Neutrophil (primary cell): ENCODE data around the gene ONECUT3.

Experiments
- H3K27ac ChIP-seq: fragments of 200-600 bp; sonication (generic); 2 replicates; pipeline ENCODE4 v1.5.1; 2016; ENCODE audit warnings: mild to moderate bottlenecking, moderate library complexity
- H3K27me3 ChIP-seq: fragments of 200-600 bp; sonication (generic); 2 replicates; pipeline ENCODE4 v1.6.0; 2016; ENCODE audit warnings: mild to moderate bottlenecking
- H3K36me3 ChIP-seq: fragments of 200-600 bp; sonication (generic); 2 replicates; pipeline ENCODE4 v1.5.1; 2017
- H3K4me1 ChIP-seq, 2 experiments: fragments of 200-600 bp in 1 of 2; sonication (generic) in 1 of 2; 1 replicate in 1 of 2; 2 replicates in 1 of 2; pipeline versions ENCODE4 v1.5.1 to v1.6.1; 2013 to 2016; ENCODE audit warnings: low read depth in 1 of 2, low read length in 1 of 2, mild to moderate bottlenecking in 1 of 2, moderate library complexity in 1 of 2; ENCODE audit not compliant: control insufficient read depth in 1 of 2, insufficient read depth in 1 of 2
- H3K4me3 ChIP-seq, 2 experiments: fragments of 200-600 bp in 1 of 2; sonication (generic) in 1 of 2; 1 replicate in 1 of 2; 2 replicates in 1 of 2; pipeline ENCODE4 v1.5.1; 2013 to 2016; ENCODE audit warnings: low read depth in 1 of 2, low read length in 1 of 2, mild to moderate bottlenecking in 1 of 2, moderate library complexity in 1 of 2
- H3K9me3 ChIP-seq: fragments of 200-600 bp; sonication (generic); 2 replicates; pipeline ENCODE4 v1.5.1; 2016
- TF ChIP-seq, protein P1 (sequence below): fragments of 200-600 bp; sonication (generic); IDR thresholded peaks from 2 replicates; pipeline ENCODE4 v1.5.1; 2016; ENCODE audit warnings: antibody characterized with exemption

ONECUT3 gene

GRCh38 chr19:1761528-1762242, 8.4 kb downstream of the ONECUT3 start:
- no peaks in the 10 kb centered on the region for H3K4me1 ChIP-seq
- H3K36me3 ChIP-seq = no peaks in the 10 kb centered on the region
- H3K27me3 ChIP-seq = peaks cover 100% of the 10 kb centered on the region
- H3K4me3 ChIP-seq = no peak overlapping the region
- H3K27ac ChIP-seq = no peak overlapping the region
- TF ChIP-seq, protein P1, sequence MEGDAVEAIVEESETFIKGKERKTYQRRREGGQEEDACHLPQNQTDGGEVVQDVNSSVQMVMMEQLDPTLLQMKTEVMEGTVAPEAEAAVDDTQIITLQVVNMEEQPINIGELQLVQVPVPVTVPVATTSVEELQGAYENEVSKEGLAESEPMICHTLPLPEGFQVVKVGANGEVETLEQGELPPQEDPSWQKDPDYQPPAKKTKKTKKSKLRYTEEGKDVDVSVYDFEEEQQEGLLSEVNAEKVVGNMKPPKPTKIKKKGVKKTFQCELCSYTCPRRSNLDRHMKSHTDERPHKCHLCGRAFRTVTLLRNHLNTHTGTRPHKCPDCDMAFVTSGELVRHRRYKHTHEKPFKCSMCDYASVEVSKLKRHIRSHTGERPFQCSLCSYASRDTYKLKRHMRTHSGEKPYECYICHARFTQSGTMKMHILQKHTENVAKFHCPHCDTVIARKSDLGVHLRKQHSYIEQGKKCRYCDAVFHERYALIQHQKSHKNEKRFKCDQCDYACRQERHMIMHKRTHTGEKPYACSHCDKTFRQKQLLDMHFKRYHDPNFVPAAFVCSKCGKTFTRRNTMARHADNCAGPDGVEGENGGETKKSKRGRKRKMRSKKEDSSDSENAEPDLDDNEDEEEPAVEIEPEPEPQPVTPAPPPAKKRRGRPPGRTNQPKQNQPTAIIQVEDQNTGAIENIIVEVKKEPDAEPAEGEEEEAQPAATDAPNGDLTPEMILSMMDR = no peak
- H3K9me3 ChIP-seq = no peaks in the 10 kb centered on the region

- H3K36me3 ChIP-seq = no peaks in the 10 kb centered on the region
- no peak overlapping the region for H3K4me3 ChIP-seq
- no peaks in the 10 kb centered on the region for H3K4me1 ChIP-seq
- H3K27ac ChIP-seq = no peak overlapping the region
- peaks cover 100% of the 10 kb centered on the region for H3K27me3 ChIP-seq
- TF ChIP-seq, protein P1 = no peak
- no peaks in the 10 kb centered on the region for H3K9me3 ChIP-seq
These were observed 9.2 kb downstream of the ONECUT3 start for GRCh38 chr19:1762243-1763117.

- no peaks in the 10 kb centered on the region for H3K9me3 ChIP-seq
- TF ChIP-seq, protein P1 = no peak
- no peak overlapping the region for H3K4me3 ChIP-seq
- H3K36me3 ChIP-seq = no peaks in the 10 kb centered on the region
- peaks cover 100% of the 10 kb centered on the region for H3K27me3 ChIP-seq
- H3K4me1 ChIP-seq = no peaks in the 10 kb centered on the region
- no peak overlapping the region for H3K27ac ChIP-seq
These were observed 10.6 kb downstream of the ONECUT3 start for GRCh38 chr19:1763648-1764639.

DNA sequence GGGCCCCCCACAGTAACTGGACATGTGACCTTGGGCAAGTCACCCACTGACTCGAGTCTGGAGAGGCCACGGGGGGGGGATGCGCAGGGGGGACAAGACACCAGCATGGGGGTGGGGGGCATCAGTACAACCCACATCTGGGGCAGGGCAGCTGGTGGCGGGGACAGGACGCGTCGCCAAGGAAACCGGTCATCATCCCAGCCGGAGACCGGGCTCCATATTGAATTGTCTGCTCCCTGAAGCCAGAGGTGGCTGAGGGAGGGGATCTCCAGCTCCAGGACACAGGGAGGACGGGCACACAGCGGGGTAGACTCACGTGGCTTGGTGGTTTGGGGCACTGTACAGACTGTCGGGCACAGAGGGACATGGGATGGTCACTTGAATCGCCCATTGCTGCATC, 11.4 kb downstream of the ONECUT3 start:
- H3K4me1 ChIP-seq = no peaks in the 10 kb centered on the region
- peaks cover 100% of the 10 kb centered on the region for H3K27me3 ChIP-seq
- no peak overlapping the region for H3K27ac ChIP-seq
- TF ChIP-seq, protein P1 = no peak
- no peak overlapping the region for H3K4me3 ChIP-seq
- no peaks in the 10 kb centered on the region for H3K9me3 ChIP-seq
- H3K36me3 ChIP-seq = no peaks in the 10 kb centered on the region

GRCh38 chr19:1765232-1765903, 12.1 kb downstream of the ONECUT3 start:
- Histone ChIP-seq H3K4me3 (no peak overlapping the region), H3K9me3 (no peaks in the 10 kb centered on the region), H3K27me3 (peaks cover 100% of the 10 kb centered on the region), H3K27ac (no peak overlapping the region), H3K4me1 (no peaks in the 10 kb centered on the region), H3K36me3 (no peaks in the 10 kb centered on the region)
- TF ChIP-seq, protein P1 = no peak
